ENCODE results near the gene DNM3.
"Not testable (repeated sequence)": the region's sequence is repeated elsewhere in the genome, so short reads cannot be mapped to it uniquely, and the experiment has no call there.

Gene DNM3

DNA sequence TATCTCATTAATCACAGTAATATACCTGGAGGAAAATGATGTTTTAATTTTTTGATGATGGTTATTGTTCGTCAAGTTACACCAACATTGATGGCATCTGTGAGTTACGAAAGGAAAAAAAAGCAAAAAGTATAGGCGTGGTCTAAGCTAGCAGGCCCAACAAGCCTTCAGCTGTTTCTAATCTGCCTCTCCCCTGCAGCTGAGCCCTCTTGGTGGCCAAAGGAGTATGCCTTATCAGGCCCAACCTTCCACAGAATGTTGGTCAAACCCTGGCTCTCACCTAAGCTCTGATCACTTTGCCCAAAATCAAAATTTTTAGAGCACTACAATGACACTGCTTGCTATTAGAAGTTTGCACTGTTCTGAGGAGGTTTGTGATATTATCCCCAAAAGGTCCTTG, 584.0 kb downstream of the DNM3 start:
- no peak for DNase-seq (ENCODE audit: low read depth)

DNA sequence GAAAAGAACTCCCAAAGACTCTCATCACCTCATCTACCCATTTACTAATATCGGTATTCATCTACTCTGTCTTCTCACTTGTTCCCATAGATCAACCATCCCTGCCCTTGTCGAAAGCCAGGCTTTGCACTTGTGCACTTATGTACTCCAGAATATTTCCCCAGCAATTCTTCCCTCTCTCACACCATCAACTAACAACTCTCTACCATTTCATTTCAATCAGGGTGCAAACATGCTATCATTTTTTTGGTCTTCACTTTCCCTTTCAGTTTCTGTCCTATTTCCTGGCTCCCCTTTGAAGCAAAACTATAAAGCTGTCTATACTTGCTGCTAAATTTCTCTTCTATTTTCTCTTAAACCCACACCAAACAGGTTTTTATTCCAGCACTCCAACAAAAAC, 585.9 kb downstream of the DNM3 start:
- no peak for DNase-seq (ENCODE audit: low read depth)

DNA sequence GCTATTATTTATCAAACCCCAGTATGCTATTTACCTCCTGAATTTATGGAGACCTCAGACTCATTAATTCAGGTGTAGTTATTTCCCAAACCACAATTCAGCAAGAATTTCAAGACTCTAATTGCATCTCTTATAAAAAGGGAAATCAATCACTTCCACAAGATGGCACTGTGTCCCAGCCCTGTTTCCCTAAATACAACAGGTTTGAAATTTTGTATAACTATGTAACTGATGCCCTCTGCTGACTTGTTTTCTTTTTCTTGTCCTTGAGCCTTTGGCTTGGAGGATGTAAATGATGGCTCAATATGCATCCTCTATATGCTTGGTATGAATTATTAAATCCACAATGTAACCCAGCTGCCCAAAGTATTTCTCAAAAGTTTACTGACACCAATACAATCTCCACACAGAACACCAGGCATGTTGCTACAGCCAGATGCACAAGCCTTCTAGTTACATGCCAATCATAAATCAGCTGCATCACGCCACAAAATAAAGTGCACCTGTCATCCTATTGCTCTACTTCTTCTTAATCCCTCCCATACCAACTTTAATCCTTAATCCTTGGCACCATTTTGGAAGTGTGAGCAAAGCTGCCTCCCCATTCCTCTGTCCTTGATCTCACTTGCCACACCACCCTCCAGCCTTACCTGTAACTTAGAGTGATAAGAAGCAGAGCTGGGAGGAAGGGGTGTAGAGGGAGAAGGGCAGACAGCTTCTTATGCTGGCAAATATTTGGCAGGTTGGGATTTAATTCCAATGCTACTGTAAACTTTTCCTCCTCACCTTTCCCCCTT, 588.2 kb downstream of the DNM3 start:
- DNase-seq (ENCODE audit: low read depth) = no peak

DNA sequence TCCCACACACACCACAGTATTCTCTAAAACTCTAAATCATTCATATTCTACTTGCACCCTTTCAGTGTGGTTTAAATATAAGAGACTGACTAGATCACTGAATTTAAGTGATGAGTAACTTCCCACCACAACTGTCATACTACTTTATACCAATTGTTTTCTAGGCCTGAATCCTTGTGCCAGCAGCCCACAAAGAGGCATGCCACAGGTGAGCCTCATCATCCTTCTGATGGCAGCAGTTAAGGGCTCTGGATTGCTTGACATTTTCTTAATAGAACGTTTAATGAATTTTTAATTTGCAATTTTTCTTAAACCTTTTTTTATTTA, 588.8 kb downstream of the DNM3 start:
- no peak for DNase-seq (ENCODE audit: low read depth)

DNA sequence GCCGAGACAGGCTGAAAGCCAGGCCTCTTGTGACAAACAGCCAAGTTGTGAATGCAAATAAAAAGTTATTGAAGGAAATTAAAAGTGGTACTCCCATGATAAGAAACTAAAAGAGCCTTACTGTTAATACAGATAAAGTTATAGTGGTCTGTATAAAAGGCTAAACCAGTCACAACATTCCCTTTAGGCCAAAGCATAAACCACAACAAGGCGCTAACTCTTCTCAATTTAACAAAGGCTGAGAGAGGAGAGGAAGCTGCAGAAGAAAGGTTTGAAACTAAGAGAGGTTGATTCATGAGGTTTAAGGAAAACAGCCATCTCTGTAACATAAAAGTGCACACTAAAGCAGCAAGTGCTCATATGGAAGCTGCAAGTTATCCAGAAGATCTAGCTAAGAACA, 589.9 kb downstream of the DNM3 start:
- DNase-seq (ENCODE audit: low read depth) = no peak

DNA sequence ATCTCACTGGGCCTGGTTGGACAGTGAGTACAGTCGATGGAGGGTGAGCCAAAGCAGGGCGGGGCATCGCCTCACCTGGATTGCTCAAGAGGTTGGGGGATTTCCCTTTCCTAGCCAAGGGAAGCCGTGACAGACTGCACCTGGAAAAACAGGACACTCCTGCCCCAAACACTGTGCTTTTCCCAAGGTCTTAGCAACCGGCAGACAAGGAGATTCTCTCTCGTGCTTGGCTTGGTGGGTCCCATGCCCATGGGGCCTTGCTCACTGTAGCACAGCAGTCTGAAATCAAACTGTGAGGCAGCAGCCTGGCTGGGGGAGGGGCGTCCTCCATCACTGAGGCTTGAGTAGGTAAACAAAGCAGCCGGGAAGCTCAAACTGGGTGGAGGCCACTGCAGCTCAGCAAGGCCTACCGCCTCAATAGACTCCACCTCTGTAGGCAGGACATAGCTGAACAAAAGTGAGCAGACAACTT, 590.5 kb downstream of the DNM3 start:
- no peak for DNase-seq (ENCODE audit: low read depth)

DNA sequence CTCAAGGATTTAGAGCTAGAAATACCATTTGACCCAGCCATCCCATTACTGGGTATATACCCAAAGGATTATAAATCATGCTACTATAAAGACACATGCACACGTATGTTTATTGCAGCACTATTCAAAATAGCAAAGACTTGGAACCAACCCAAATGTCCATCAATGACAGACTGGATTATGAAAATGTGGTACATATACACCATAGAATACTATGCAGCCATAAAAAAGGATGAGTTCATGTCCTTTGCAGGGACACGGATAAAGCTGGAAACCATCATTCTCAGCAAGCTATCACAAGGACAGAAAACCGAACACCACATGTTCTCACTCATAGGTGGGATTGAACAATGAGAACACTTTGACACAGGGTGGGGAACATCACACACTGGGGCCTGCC, 595.9 kb downstream of the DNM3 start:
- not testable (repeated sequence) for DNase-seq (ENCODE audit: low read depth)

DNA sequence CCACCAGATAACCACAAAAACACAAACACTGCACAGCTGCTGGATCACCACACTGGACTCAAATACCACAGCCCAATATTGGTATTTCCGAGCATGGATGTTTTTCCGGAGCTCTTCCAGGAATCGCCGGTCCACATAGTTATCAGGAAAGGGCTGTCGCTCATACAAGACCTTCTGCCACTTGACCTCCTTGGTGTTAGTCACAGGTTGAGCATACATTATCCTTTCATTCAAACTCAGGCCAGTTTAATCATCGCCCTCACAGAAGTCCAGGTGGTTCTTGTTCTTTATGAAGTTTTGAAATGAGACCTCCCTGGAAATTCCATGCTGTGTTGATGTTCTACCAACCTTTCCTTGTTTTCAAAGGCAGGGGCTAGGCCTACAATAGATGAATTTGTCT, 601.1 kb downstream of the DNM3 start:
- no peak for DNase-seq (ENCODE audit: low read depth)

DNA sequence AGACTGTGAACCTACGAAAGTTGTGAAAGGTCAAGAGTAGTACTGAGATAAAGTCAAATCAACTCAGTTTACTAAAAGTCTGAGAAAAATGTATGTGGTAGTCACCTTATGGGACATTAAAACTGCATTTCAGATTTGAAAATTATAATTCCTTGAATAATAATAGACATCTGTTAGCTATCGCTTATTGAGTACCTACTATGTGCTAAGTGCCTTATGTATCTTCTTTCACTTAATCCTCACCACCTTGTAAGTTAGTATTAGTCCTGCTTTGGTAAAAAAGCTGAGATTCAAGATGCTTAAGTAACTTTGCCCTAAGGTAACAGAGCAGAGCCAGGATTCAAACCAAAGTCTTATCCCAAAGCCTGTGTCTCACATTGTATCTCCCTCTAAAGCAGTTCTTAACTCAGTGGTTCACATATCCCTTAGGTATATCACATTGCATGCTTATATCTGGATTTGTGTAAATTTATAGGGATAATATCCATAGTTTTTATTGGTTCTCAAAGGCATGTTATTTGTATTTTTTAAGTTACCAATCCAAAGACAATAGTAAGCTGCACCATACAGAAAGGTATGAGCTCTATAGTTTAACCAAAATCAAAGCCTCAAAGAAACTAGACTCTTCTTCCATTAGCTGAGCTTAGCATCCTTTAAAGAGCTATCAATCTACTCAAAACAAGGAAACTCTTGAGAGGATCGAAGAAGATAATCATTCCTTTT, 601.7 kb downstream of the DNM3 start:
- no peak for DNase-seq (ENCODE audit: low read depth)

DNA sequence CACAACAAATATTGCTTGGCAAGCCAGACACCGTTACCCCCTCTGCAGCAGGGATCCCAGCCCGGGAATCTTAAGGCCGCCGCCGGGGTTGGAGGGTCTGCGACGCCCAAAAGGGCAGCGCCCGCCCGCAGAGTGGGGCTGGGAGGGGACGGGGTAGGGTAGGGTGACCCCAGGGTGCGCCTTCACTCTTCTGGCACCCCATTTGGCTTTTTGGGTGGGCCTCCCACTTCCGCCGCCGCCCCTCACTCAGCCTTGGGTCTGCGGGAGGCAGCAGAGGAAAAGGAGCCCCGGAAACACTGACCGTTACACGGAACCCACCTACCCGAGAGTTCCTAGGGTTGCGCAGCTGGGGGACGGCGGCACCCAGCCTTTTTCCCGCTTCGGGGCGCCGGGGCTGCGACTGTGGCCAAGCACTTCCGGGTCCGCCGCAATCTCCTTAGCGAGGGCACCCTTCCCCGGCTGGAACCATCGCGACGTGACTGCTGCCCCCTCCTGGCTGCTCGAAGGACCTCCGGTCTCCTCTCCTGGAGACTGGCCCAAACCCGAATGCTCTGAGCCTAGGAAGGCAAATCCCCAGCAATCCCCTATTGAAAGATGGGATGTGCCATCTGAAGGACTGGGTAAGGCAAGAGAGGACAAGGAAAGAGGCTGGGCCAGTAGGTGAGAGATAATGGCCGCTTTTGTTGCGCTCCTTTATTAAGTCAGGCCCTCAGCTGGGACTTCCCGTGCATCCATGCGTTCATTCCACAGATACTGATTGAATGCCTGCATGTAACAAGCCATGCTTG, 602.6 kb downstream of the DNM3 start, which contains the start of gene PIGC:
Gene PIGC (minus strand): TSS at position 404 of the 788 bp plus-strand sequence. CDS start 1,447 bp downstream, outside the sequence.
- DNase-seq (ENCODE audit: low read depth) = peak; percentile 86

DNA sequence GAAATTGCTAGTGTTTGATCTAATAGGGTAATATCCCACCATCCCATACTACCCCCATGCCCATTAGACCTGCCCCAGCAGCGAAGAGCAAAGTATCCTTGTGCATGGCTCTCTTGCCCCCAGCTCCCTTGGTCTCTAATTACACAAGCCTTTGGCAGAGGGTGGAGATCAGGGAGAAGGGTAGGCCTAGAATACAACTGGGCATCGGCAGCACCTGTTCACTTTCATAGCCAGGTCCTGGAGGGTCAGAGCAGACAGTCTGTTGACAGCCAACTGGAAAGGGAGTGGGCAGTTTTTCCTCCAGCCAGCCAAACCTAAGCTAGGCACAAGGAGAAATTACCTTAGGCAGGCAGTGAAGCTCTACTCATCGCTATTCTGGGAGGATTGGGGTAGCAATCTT, 605.2 kb downstream of the DNM3 start:
- DNase-seq (ENCODE audit: low read depth) = no peak

DNA sequence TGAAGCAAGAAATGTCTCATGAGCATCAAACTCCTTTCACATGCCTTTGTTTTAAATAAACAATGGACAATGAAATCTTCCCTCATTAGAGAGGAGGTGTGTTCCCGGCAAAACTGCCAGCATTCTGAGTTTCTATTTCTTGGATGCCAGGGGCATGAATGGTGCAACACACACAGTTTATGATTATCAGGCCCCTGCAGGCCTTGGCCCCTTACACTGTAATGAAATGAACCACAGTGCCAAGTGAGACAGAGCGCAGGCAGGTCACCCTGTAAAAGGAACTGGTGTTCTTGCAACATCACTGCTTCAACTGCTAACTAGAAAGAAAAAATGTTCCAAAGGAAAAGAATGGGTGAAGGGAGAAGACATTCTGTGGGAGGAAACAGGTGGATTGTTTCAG, 606.3 kb downstream of the DNM3 start:
- no peak for DNase-seq (ENCODE audit: low read depth)

DNA sequence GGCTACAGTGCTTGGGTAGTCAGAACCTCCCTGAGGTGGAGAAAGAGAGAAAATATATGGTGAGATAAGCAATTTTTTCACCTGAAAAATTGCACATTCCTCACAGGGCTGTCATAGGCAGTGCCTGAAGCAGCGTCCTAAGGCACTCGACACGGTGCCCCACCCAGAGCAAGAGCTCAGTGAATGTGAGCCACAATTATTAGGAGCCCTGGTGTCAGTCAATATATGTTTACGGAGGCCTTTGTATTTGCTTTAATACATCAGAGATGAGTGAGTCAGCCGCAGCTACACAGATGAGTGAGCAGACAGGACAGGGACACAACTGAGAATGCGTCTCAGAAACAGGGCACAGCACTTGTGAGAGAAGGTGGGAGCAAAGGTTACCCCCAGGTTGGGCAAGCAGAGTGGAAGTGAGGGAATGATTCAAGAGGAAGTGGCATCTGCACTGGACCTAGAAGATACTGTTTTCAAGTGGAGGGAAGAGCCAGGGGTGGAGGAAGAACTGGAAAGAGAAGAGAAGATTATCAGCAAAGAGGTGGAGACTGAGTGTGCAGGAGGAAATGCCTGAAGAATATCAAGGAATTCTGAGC, 607.8 kb downstream of the DNM3 start:
- no peak for DNase-seq (ENCODE audit: low read depth)

DNA sequence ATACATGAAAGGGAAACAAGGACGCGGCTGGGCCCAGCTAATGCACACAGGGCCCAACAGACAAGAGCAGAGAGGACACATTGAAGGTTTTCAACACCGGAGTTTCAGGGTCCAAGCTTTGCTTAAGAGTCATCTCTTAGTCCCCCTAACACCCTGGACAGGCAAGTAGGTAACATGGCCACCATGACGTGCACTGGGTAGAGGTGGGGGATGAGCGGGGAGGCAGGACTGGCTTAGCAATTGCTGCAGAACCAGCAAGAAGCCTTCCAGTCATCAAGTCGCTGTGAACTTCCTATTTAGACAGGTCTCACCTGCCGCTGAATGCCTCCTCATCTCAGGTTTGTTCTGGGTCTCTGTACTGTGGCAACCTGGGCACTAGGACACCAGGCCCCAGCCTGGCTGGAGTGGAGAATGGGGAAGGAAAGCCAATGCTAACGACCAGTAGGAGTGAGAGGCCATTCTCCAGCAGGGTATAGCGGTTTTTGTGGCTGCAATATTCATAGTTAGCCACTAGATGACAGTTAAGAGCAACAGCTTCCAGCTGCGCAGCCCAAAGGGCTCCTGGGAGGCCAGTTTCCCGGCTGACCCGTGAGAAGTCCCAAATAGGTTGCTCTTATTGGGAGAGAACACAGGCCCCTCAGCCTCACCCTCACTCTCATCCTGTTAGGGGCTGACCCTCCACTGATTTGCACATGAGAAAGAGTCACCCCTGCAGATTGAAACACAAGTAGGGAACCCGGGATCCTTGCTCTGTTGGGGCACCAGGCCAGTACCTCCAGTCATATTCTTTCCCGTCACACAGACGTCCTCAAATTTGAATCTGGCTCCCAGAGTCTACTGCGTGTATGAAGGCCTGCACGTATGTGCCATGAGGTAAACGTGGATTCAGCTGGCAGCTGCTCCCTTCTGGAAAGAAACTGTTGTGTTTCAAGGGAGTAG, 608.6 kb downstream of the DNM3 start:
- no peak for DNase-seq (ENCODE audit: low read depth)

DNA sequence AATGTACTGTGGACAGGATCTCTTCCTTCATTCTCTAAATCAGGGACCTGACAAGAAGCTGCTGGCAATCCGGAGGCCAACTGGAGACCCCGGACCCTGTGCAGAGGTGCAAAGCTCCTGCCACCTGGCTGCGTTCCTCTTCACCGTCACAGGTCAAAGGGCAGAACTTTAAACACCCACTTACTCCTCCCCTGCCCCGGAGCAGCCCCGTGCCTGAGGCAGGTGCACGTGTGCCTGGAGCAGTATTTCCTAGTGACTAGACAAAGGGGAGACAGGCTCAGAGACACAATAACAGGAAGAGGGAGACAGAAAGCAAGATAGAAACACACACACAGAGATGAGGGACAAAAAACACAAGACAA, 609.2 kb downstream of the DNM3 start:
- no peak for DNase-seq (ENCODE audit: low read depth)

DNA sequence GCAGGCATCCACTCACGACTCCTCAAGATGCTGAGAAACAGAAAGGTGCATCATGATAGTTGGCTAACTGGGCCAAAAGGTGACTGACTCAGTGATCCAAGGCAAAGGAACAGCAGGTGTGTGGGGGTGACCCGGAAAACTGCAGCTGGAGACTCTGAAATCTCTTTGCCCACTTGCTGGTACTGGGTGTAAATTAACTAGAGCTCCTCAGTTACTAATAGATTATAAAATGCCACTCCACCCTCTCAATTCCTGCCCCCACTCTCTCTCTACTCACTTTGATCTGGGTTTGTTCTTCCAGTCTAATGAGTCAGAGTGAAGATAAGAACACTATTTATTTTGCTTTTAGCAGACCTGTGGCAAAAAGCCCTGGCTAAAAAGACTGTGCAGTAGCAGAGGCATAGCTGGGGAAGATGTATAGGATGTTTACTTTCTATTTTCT, 609.7 kb downstream of the DNM3 start:
- DNase-seq (ENCODE audit: low read depth) = no peak

DNA sequence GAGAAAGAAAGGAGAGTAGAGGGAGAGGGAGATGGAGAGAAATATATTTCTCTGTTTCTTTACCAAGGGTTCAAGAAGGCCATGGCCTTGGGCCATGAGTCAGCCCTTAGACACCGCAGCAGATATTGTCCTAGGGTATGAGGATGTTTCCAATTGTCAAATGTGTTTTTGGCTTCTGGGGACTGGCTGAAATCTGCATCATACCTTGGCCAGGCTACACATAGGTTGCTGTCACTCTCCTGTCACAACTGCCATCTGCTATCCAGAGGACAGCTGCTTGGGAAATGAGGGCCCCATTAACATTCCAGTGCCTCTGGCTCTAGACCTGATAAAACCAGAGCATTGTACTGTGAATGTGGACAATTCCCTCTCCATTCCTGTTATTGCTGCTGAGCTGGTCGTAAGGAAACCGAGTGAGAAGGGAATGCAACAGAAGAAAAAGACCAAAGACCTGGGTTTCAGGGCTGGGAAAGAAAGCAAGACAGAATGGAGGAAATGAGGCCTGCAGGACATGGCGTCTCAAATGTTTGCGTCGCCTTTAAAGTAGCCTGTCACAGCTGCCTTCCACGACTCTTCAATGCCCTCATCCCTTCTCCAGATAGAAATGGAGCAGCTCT, 611.3 kb downstream of the DNM3 start:
- no peak for DNase-seq (ENCODE audit: low read depth)

DNA sequence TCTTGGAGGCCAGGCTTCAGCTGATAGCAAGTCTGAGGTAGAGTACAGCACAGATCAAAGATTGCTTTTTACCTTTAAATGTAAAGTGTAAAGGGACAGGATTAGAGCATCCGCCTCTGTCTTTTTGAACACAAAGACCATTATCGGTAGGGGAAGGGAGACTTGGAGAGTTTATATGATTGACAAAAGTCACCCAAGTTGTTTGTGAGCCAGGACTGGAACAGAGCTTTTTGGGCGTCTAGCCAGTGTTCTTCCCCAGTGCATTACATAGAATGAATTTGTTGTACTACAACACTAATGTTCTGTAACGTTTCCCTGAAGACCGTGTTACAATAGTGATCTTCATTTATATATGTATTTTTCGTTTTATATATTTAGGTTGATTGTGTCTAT, 611.9 kb downstream of the DNM3 start:
- DNase-seq (ENCODE audit: low read depth) = no peak

DNA sequence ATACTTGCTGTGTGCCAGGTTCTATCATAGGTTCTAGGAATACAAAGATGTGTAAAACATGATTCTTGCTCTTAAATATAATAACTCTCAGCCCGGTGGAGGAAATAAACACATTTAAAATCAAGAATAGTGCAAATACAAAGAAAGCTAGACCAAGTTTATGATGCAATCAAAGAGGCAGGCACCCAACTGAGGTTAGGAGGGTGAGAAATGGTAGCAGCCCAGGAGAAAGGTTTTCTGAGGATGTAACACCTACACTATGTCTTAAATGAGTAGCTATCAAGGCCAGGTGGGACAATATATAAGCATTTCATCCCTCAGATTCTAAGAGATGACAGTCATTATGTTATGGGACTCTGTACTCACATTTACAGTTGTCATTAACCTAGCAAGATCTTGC, 612.3 kb downstream of the DNM3 start:
- DNase-seq (ENCODE audit: low read depth) = no peak

DNA sequence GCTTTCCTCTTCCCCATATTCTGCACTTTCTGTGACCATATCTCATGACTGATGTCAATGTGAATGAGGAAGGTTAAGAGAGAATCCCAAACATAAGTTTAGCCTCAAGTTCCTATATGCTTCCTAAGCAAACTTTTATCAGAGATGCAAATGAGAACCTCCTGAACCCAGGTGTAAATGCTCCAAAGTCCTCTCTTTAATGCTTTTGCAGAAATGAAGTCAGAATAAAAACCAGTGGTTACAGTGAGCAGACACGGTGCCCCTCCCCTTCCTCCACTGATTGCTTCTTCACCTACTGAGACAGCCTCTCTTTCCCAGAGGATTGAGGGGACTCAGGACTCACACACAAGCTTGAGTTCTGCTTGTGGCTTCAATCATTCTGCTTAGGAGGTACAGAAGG, 614.2 kb downstream of the DNM3 start:
- DNase-seq (ENCODE audit: low read depth) = no peak

DNA sequence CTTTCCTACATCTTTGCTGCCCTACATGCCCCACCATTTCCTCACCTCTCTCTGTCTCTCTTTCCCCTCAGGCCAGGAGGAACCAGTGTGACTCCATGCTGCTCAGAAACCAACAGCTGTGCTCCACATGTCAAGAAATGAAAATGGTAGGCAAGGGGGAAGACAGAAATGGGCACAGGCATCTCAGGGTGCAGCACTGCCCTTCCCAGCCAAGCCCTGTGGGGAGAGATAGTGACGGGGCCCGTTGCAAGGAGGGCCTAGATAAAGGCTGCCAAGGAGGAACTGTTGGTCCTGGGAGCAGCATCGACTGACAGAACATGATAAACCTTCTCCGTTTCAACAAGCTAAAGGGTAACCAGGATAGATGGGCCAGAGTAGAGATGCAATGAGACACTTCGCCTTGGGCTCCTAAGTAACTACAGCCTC, 615.1 kb downstream of the DNM3 start:
- no peak for DNase-seq (ENCODE audit: low read depth)

All from activated T-helper 9 cell treated with anti-CD3 and anti-CD28 coated beads, Interleukin-2, amount 50 U/mL, for 16 hours (primary cell).